SHP77 (cell line): ENCODE measurements around the gene ZNF688.
A peak's percentile ranks its signal among the peaks of the same experiment; 100 is the strongest.
"Not testable (repeated sequence)": the region's sequence is repeated elsewhere in the genome, so short reads cannot be mapped to it uniquely, and the experiment has no call there.

Source experiments
- DNase-seq, 2 experiments: peaks; one replicate each; lab custom pipeline; 2025; lab: John Stamatoyannopoulos, UW

The ZNF688 gene

DNA sequence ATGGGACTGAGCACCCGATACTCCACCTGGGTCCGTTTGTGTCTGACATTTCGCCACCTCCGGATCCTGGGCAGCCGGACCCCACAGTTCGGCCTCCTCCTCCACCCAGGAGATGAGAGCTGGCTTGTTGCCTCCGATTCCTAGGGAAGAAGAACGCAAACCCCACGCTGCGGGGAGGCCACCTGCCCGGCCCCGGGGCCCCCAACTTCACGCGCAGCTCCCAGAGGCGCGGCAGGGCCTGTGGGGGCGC, 13.9 kb downstream of the ZNF688 start:
- DNase-seq, result peak in 1 of 2 experiments; percentile 17

DNA sequence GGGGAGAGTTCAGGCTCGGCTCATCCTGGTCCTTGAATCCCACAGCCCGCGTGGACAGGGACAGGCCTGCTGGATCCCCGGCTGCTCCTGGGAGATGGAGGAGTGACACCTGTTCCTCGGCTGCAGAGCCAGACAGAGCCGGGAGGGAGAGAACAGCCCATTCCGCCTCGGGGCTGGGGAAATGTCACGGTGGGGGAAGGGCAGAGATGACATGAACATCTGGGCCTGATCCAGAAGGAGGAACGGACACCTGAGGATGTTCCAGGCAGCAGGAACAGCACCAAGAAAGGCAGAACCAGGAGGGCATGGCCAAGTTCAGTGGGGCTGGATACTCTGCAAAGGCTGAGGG, 15.4 kb downstream of the ZNF688 start:
- no peak for DNase-seq

DNA sequence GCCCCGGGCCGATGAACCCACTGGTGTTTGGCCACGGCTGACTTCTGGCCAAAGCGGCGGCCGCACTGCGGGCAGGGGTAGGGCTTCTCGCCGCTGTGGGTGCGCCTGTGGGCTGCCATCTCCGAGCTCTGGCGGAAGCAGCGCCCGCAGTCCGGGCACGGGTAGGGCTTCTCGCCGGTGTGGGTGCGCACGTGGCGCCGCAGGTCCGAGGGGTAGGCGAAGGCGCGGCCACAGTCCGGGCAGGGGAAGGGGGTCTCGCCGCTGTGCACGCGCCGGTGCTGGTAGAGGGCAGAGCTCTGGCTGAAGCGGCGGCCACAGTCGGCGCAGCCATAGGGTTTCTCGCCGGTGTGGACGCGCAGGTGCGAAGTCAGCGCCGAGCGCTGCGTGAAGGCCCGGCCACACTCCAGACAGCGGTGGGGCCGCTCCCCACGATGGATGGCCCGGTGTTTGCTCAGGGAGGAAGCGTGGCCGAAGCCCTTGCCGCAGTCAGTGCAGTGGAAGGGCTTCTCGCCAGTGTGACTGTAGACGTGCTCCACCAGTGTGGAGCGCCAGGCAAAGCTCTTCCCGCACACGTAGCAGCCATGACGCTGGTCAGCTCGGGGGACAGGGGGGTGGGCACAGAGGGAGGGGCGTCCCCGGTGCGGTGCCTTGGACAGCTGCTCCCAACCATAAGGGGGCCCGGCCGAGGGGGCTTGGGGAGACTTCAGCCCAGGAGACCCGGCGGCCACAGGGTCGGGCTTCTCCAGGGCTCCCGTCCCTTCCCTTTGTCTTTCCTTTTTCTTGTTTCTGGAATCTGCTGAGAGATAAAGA, 16.0 kb downstream of the ZNF688 start:
- no peak for DNase-seq

DNA sequence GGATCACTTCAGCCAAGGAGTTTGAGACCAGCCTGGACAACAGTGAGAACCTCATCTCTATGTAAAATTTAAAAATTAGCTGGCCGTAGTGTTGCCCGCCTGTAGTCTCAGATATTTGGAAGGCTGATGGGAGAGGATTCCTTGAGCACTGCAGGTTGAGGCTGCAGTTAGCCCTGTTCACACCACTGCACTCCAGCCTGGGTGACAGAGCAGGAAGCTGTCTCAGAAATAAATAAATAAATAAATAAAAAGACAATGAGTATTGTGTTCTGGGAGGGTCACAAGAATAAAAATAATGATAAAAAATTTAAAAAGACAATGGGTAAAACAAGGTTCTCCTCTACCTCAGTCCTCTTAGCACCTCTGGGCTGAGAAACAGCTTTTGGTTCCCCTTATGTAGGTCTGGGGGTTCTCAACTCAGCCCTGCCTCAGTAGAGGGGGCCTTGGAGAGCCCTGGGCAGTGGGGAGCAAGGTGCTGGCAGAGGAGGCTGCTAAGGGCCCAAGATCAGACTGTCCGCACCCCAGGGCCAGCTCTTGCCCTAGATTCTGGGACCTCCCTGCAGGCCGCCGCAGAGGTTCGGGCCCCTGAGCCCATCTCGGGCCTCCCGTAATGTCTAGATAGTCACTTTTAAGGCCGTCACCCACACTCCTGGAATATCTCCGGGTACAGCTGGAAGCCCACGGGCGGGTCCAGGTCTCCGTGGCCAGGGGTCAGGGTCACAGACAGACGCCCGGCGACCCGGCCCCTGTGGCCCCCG, 16.8 kb downstream of the ZNF688 start:
- DNase-seq, result no peak

DNA sequence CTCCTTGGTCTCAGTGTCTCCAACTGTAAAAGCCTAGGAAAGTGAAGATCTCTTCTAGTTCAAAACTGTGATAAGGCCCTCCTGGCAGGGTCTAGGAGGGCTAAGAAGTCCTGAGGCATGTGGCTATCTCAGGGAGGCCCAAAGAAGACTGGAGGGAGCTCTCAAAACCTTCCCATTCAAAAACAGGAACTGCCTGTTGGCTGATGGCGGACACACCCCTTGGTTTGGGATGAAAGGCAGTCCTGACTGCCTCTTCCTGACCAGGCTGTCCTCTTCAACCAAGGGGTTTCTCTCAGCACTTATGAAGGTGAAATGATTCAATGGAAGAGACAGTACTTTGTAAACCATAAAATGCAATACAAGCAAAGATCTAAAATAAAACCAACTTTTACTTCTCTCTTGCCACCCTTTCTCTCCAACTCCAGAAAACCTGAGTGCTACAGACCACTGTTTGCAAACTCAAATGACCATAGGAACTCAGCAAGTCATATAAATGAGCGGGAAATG, 18.1 kb downstream of the ZNF688 start:
- no peak for DNase-seq

DNA sequence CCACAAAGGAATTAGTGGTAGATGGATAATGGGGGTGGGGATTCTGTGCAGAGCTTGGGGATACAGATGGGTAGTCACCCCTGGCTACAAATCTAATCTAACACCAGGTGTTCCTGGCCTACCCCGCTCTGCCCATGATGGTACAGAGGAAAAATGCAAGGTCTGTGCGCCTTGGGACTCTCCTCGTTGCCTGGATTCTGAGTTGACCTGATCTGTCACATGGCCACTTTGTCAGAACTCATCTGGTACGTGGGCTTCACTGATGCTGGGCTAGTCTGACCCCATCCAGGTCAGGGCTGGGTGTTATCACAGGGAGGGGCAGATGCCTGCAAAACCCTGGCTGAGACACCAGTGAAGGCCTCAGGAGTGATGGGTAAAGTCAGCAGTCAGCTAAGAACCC, 18.6 kb downstream of the ZNF688 start:
- no peak for DNase-seq

DNA sequence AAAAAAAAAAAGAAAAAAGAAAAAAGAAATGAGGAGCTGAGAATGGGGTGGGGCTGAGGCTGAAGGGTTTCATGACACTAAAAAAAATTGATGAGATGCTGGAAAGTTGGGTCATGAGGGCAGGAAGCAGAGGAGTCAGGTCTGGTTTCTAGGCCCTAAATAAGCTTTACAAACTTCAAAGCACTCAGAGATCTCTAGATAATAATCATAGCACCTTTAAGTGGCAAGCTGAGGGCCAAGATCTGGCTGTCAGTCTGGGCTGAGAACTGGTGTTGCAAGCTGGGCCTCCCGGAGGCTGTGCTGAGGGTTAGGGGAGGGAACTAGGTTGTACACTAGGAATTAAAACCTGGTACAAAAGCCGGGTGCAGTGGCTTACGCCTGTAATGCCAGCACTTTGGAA, 19.7 kb downstream of the ZNF688 start:
- DNase-seq, result no peak

DNA sequence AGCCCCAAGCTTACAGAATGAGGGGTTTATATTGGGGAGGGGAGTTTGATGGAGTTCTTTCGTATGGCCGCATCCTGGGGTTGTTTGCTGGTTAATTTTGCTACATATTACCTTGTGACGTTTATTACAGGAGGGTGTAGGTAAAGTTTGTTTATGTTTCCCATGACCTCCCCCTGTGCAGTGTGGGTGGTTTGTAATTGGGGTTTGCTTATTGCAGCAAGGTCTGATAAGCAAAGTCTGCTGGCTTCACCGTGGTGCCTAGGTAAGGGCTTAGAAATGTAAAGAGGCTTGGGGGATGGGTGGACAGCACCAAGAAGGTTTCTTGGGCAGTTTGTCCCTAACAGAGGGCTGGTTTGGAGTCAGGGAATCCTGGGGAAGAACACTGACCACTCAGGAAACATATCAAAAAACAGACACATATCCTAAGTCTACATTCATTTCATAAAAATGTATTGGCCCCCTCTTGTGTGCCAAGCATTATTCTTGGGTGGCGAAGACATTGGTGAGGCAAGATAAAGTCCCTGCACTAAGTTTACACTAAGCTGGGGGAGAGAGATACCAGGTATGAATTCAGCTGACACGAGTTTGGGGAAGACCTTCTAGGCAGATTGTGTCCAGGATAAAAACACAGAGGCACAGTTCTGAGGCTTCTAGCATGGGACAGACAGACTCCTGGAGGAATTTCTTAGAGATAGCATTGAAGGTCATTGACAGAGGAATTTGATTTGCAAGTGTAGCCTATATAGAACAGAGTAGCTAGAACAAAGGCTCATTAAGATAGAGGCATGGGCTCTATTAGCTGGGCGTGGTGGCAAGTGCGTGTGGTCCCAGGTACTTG, 22.9 kb downstream of the ZNF688 start:
- DNase-seq, result no peak

DNA sequence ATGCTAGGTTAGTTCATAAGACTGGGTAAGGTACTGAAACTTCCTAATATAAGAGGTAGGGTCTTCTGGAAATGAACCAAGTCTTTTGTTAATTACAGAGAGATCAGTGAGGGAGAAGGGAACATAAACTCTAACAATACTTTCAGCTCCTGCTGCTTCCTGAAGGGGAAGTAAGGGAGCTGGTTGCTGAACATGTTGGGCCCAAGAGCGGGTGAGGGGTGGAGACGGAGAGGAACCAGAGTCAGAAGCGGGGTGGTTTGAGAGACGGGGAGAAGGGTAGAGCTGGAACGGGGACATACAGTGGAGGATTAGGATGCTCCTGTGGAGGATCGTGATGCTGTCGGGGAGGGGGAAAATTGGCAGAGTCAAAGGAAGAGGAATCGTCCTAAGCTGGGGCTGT, 25.4 kb downstream of the ZNF688 start:
- DNase-seq, result no peak

DNA sequence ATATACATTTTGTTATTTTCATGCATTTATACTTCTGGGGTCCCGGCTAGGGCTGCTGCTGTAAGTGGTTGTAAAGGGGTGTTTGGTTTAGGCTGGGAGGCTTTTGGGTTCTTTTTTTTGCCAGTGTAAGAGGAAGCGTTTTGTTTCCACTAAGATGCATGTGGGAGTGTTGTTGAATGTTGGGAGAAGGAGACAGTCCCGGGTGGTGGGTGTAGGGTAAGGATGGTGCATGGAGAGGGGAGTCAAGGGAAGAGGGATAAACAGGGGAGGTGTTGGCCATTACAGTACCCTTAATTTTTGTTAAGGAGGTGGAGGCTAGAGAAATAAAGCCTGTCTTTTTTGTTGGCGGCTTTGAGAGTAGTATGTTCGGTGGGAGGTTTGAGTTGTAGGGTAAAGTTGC, 28.4 kb downstream of the ZNF688 start:
- DNase-seq, result no peak

DNA sequence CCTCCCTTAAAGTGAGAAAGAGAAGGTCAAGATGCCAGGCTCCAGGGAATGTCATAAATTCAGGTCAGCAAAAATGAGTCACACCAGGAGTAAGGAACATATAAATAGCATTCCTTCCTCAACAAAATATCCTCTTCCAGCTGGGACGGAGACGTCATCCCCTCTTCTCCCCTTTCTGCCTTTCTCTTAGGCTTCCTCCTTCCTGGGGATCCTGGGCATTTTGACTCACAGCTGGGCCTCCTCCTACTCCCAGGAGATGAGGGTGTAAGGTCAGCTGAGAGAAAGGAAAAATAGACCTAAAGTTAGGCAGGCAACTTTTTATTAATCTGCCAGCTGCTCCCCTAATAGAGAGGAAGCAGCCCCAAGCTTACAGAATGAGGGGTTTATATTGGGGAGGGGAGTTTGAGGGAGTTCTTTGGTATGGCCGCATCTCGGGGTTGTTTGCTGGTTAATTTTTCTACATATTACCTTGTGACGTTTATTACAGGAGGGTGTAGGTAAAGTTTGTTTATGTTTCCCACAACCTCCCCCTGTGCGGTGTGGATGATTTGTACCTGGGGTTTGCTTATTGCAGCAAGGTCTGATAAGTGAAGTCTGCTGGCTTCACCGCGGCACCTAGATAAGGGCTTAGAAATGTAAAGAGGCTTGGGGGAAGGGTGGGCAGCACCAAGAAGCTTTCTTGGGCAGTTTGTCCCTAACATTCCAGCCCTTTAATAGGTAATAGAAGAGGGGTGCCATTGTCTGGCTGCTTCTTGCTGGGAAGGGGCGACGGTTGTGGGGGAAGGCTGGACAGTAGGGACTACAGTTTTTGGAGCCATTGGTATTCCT, 29.8 kb downstream of the ZNF688 start:
- DNase-seq, result no peak

DNA sequence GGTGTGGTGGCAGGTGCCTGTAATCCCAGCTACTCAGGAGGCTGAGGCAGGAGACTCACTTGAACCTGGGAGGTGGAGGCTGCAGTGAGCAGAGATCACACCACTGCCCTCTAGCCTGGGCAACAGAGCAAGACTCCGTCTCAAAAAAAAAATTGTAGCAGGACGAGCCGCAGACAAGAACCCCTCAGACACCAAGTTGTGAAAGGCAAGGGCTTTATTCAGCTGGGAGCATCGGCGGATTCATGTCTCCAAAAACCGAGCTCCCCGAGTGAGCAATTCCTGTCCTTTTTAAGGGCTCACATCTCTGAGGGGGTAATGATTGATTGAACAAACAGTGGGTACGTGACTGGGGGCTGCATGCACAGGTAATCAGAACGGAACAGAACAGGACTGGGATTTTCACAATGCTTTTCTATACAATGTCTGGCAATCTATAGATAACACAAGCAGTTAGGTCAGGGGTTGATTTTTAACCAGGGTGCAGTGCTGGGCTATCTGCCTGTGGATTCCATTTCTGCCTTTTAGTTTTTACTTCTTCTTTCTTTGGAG, 30.5 kb downstream of the ZNF688 start:
- DNase-seq, result not testable (repeated sequence)

DNA sequence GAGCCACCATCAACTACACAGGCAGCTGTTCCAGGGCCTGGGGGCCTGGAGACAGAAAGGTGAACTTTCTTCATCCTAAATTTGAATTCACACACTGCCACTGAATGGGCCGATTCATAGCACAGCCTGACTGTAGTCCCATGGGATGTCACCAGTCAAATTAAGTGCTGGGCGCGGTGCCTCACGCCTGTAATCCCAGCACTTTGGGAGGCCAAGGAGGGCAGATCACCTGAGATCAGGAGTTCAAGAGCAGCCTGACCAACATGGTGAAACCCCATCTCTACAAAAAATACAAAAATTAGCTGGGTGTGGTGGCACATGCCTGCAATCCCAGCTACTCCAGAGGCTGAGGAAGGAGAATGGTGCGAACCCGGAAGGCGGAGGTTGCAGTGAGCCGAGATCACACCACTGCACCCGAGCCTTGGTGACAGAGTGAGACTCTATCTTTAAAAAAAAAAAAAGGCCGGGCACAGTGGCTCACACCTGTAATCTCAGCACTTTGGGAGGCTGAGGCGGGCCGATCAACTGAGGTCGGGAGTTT, 31.5 kb downstream of the ZNF688 start:
- not testable (repeated sequence) for DNase-seq

DNA sequence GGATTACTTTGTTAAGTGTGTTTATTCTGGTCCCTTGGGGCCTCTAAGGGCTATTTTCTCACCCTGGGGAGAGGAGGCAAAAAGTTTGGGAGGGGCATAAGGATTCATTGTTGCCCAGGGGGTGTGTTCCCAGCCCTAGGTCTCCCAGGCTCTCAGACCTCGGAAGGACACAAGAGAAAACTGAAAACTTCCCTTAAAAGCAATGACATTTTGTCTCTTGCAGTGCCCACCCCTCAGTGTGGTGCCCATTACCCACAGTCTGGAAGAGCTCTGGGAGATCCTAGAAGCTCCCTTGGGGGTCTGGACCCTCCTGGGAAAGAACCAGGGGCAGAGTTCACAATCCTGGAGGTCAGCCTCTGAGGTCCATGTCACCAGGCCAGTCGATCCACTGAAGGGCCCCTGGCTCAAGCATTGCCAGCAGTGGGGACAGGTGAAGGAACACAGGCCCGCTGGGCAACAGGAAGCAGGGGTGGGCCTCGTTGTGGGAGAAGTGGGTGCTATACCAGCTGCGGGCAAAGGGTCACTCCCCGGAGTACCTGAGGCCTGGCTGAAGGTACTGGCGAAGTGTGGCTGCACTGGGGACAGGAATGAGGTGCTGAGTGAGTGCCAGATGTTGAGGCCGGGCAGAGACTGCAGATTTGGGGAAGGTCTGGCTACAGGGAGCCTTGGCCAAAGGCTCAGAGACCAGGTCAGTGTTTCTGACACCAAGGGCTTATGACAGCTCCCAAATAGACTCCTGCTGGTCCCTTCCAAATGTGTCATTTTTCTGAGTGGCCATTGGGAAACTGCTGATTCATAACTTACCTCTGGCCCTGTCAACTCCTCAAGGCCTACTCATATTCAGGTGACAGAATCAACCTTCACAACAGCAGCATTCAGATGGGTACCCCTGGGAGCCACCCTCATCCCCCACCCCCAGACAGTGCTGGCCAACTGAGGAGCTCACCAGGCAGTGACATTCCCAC, 32.2 kb downstream of the ZNF688 start:
- DNase-seq, result no peak

DNA sequence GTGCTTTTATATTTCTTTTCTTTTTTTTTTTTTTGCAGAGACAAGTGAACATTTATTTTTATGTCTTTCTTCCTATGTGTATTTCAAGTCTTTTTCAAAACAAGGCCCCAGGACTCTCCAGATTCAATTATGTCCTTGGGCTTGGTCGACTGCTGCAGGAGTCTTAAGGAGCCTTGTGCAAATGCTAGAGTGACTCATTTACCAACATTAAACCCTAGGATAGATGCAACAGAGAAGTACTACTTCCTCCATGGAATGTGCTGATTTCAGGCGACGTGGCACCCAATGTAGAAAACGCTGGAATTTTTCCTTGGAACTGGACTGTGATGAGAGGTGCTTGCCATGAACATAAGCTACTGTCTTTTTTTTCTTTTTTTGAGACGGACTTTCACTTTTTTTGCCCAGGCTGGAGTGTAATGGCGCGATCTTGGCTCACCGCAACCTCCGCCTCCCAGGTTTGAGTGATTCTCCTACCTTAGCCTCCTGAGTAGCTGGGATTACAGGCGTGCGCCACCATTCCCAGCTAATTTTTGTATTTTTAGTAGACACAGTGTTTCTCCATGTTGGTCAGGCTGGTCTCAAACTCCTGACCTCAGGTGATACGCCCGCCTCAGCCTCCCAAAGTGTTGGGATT, 35.0 kb downstream of the ZNF688 start:
- DNase-seq, result not testable (repeated sequence)

DNA sequence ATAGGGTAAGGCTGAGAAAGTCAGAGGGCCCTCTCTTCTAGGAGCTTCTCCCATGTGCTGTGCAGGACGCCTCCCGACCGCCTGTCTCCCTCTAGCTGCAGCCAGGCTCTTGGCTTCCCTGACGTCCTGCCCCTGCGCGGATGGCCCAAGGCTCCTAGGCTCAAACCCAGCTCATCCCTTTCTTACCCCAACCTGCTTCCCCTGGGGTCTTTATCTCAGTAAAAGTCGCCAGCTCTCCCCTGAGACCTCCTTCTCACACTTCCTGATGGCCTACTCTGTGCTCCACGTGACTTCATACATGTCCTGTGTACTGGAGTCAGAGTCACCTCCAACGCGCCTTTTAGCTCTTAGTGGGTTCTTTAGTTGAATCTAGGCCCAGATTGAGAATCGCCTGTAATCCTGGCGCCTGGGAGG, 35.7 kb downstream of the ZNF688 start:
- DNase-seq, result peak; percentile 70 to 87

DNA sequence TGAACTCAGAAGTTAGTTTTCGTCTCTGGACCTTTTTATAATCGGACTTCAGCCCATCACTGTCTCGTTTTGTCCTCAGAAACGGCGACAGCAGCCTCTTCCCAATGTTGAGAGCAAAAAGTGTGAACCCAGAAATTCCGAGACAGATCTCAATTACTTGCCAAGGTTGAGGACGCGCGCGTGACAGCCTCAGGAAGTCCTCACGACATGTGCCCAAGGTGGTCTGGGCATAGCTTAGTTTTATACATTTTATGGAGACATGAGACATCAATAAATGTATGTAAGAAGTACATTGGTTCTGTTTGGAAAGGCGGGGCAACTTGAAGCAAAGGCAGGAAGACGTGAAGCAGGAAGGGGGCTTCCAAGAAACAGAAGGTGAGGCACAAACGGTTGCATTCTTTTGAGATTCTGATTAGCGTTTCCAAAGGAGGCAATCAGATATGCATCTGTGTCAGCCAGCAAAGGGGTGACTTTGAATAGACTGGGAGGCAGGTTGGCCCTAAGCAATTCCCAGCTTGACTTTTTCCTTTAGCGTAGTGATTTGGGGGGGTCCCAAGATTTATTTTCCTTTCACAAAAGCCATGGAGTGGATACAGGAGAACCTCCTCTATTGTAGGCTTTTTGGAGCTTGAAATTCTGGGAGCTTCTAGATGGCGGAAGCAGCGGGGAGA, 36.3 kb downstream of the ZNF688 start:
- no peak for DNase-seq

DNA sequence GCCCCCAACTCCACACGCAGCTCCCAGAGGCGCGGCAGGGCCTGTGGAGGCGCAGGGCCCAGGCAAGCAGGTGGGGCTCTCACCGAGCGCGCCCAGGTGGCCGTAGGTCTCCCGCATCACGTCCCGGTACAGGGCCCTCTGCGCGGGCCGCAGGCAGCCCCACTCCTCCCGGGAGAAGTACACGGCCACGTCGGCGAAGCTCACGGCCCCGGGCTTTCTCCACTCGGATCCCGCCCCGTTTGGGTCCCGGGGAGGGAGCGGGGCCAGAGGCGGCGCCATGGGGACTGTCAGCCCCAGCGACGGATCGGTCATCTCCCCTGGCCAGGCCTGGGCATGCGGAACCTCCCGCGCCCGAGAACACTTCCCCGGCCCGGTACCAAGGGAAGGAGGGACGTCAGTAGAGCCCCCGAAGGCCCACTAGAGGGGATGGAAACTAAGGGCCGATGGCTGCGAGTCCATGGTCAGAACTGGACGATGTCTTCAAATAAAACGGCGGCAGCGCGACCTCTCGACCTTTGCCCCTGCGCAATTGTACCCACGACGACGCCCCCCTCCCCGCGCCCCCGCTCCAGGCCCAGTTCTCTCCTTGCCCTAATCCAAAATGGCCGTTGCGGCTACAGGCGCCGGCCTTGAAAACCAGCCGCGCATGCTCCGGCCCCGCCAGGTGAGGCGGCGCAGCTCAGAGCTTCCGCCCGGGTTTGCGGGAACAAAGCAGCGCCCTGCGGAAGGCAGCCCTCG, 37.0 kb downstream of the ZNF688 start, which contains the start of gene ZNF747:
Gene ZNF747 (minus strand): TSS at position 491 of the 738 bp plus-strand sequence. CDS start 179 bp downstream, at position 312.
- DNase-seq, result peak; percentile 94 to 96
